ENCODE data around the gene MTA3.

The MTA3 gene

GRCh38 chr2:42765686-42766085 lies 197.3 kb downstream of the MTA3 start:
- DNase-seq, result no peak

- no peak for DNase-seq
These were observed 198.9 kb downstream of the MTA3 start for GRCh38 chr2:42767080-42767898.

GRCh38 chr2:42767899-42768705 lies 199.7 kb downstream of the MTA3 start:
- DNase-seq, result no peak

GRCh38 chr2:42768706-42769256 lies 200.3 kb downstream of the MTA3 start:
- DNase-seq, result no peak

GRCh38 chr2:42769583-42770287 lies 201.3 kb downstream of the MTA3 start:
- DNase-seq, result no peak

DNA sequence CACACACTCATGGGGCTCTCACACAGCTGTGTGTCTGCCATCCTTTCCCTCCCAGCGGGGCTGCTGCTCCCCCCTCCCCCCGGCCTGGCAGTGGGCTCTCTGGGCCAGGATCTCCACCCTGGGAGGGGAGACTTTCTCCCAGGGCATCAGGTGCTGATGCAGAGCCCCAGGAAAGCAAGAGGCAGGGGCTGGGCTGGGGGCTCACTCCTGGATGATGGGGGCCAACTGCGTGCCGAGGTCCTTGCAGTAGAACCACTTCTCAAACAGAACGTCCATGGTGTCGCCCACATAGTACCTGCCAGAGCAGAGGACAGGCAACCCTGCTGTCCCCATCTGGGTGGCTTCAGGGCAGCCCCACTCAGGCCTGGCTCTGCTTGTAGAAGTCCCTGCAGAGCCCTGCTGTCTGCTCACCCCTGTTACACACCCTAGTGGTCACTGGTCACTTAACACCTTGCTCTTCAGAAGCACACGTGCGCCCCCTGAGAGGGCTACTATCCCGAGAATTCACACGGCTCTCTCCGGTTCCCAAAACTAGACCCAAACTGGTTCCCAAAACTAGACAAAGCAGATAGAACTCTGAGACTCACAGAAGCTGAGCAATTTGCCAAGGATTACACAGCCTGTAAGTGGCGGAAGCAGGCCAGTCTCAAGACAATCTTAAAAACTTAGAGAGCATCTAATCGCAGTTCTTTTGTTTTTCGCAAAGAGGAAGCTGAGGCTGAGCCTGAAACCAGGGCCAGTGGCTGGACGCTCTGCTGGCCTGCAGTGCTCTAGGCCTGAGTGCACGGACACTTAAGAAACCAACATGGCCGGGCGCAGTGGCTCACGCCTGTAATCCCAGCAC lies 202.1 kb downstream of the MTA3 start:
- no peak for DNase-seq

DNA sequence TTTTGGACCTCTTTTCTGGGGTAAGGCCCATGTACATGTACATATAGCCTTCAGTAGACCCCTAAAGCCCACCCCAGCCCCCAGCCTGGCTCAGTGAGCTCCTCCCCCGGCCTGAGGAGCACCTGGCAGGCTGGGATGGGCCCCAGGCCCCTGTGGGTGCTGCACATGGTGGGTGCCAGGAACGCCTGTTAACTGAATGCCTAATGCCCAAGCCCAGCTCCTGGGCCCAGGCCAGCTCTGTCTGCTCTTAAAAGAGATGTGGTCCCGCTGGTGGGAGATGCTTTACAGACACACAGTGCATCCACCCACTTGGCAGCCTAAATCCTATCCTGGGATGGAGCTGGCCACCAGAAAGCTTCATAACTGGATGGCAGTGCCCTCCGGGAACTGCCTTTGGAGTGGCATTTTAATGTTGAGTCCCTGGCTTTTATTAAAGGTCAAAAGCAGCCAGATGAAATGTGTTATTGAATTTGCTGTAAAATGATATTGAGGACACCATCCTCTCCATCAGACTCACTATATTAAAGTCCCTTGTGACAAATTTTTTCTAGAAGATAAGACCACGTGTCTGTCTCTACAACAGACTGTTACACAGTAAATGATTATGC lies 203.2 kb downstream of the MTA3 start:
- no peak for DNase-seq

GRCh38 chr2:42775186-42775585 lies 206.8 kb downstream of the MTA3 start:
- DNase-seq, result no peak

GRCh38 chr2:42775810-42776209 lies 207.4 kb downstream of the MTA3 start:
- DNase-seq, result peak in 2 of 6 experiments; percentile 10 to 15

DNA sequence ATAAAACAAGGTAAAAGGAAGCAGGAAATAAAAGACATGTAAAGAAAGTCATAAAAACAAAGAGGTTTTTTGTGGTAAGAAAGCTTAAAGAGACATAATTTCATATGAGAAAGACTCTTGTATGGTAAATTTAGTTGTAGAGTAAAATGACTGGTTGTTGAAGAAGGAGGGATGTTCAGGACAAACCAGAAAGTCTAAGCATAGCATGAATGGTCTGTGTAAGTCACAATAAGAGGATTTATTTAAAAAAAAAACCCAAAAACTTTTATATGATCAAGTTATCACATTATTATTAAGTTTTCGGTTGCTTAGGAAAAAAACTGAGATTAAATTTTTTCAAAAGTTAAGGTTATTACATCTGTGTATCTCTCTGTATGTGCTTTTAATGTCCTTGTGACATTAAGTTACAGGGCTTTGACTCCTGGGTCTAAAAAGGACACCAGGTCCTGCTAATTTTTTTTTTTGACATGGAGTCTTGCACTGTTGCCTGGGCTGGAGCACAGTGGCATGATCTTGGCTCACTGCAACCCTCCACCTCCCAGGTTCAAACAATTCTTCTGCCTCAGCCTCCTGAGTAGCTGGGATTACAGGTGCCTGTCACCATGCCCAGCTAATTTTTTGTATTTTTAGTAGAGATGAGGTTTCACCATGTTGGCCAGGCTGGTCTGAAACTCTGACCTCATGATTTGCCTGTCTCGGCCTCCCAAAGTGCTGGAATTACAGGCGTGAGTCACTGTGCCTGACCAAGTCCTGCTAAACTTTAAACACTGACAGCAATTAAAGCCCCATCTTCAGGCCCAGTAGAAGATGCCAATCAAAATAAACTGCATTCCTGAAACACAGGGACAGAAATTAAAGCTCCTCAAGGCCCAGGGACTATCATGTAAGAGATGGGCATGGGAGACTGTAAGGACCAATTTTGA lies 209.7 kb downstream of the MTA3 start:
- DNase-seq, result peak in 1 of 6 experiments; percentile 5

- no peak for DNase-seq
These were observed 212.7 kb downstream of the MTA3 start for GRCh38 chr2:42781181-42781580.

DNA sequence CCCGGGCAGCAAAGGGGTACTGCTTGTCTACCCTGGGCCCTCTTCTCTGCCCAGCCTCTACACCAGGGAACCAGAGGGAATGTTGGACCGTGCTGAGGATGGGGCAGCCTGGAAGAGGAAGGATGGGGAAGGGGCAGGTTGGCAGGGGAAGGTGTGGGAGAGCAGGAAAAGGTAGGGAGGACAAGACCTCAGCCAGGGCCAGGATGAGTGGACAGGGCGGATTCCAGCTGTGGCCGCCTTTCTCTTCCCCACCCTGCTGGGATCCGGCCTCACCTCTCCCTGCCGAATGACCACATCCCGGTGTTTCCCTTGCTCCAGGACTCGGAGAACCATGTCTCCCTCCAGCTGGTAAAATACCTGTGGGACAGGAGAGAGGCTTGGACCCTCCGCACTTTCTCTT lies 215.1 kb downstream of the MTA3 start:
- no peak for DNase-seq

GRCh38 chr2:42784204-42784880 lies 215.9 kb downstream of the MTA3 start:
- no peak for DNase-seq

- no peak for DNase-seq
These were observed 218.3 kb downstream of the MTA3 start for GRCh38 chr2:42786561-42787345.

DNA sequence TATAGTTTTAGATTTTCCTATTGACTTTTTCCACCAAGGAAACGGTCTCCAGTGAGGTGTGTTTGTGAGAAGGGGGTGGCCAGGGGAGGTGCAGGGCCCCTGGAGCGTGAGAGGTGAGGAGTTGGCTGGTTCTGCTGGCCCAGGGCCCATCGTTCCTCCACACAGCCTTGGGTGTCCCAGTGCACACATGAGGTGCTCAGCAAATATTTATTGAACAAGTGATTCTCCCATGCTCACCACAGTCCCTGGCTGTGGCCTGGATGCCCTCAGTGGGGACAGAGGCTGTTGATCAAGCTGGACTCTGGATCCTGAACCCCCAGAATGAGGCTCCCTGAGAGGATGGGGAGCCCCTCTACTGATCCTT lies 219.0 kb downstream of the MTA3 start:
- DNase-seq, result no peak

DNA sequence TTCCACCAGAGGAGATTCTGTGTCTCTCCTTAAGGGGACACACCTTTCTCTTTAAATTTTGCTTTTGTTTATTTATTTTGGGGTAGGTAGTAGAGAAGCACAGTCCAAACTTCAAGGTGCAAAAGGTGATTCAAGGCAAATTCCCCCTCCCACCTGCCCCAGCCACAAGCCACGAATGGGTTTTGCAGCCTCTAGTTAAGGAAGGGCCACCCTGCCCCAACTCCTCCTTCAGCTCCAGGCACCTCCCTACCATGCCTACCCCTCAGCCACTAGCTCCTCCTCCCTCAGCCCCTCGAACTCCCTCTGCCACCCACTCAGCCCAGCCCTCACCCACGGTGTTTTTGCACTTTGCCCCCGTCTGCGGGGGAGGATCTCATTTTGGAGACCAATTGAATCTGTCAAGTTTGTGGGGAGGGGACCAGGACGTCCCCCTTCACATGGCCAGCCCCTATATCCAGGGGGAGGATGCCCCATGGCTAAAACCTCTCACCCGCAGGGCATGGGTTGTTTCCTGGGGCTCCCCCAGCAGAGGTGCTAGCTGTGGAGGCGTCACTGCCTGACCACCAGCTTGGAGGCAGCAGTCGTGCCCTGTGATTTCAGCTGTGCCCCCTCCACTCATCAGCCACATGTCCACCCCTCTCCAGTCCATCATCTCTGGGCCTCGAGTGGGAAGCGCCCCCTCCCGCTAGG lies 219.5 kb downstream of the MTA3 start:
- DNase-seq, result no peak

- no peak for DNase-seq
These were observed 220.0 kb downstream of the MTA3 start for GRCh38 chr2:42788478-42788793.

- DNase-seq, result no peak
These were observed 220.4 kb downstream of the MTA3 start for GRCh38 chr2:42788882-42789281.

DNA sequence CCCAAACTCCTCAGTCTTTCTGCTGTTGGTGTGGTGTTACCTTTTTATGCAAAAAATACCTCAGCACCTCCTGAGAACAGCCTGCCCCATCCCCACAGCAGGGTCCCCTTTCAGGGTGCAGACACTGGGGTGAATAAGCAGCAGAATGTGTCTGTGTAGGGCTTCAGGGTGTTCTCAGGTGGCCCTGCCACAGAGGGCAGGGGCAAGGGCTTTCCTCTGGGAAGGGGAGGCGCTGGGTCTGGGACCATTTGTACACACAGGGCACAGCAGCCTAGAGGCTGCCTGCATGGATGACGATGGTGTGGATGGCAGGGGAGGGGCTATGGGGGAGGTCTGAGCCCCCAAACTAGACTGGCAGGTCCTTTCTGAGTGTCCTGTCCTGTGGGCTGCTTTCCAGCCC lies 221.3 kb downstream of the MTA3 start:
- no peak for DNase-seq

Data from stimulated activated naive CD4-positive, alpha-beta T cell (primary cell).